Urothelium cell line (cell line): Measurements from ENCODE around the gene GHRH.

ENCODE experiments used
- DNase-seq: peaks from one replicate; pipeline ENCODE4 v3.0.0; 2011; ENCODE audit warnings: low spot score, mixed read lengths
- FAIRE-seq: peaks from 2 replicates; lab custom pipeline; 2011; peaks lifted over from hg19 to GRCh38; lab: Jason Lieb, UNC

GHRH gene

GRCh38 chr20:37240337-37241067, 21.1 kb downstream of the GHRH start:
- DNase-seq (no peak), FAIRE-seq (no peak)

GRCh38 chr20:37238935-37239451, 22.6 kb downstream of the GHRH start:
- DNase-seq: no peak
- FAIRE-seq: no peak

- FAIRE-seq (no peak), DNase-seq (no peak)
These were observed 23.2 kb downstream of the GHRH start for GRCh38 chr20:37238426-37238825.

- FAIRE-seq (no peak), DNase-seq (no peak)
These were observed 24.0 kb downstream of the GHRH start for GRCh38 chr20:37237656-37238055.

GRCh38 chr20:37236462-37236861, 25.2 kb downstream of the GHRH start:
- DNase-seq (no peak), FAIRE-seq (no peak)

- no peak for DNase-seq
- no peak for FAIRE-seq
These were observed 26.5 kb downstream of the GHRH start for GRCh38 chr20:37235065-37235464.

- FAIRE-seq (no peak), DNase-seq (no peak)
These were observed 27.4 kb downstream of the GHRH start for GRCh38 chr20:37234254-37234581.

- FAIRE-seq: no peak
- no peak for DNase-seq
These were observed 27.9 kb downstream of the GHRH start for GRCh38 chr20:37233548-37234253.

GRCh38 chr20:37231947-37232630, 29.5 kb downstream of the GHRH start:
- FAIRE-seq (no peak), DNase-seq (no peak)

GRCh38 chr20:37230200-37230599, 31.4 kb downstream of the GHRH start:
- FAIRE-seq (no peak), DNase-seq (no peak)

GRCh38 chr20:37229357-37229756, 32.3 kb downstream of the GHRH start:
- FAIRE-seq (no peak), DNase-seq (no peak)

GRCh38 chr20:37228656-37229055, 33.0 kb downstream of the GHRH start:
- FAIRE-seq: no peak
- no peak for DNase-seq

GRCh38 chr20:37228082-37228481, 33.5 kb downstream of the GHRH start:
- FAIRE-seq (no peak), DNase-seq (no peak)

- FAIRE-seq: no peak
- DNase-seq: no peak
These were observed 34.7 kb downstream of the GHRH start for GRCh38 chr20:37226889-37227288.

GRCh38 chr20:37225146-37225545, 36.5 kb downstream of the GHRH start:
- DNase-seq: no peak
- FAIRE-seq: no peak

GRCh38 chr20:37223053-37223452, 38.6 kb downstream of the GHRH start:
- FAIRE-seq: no peak
- DNase-seq: no peak

- DNase-seq: no peak
- FAIRE-seq: no peak
These were observed 39.5 kb downstream of the GHRH start for GRCh38 chr20:37222086-37222485.

- DNase-seq (no peak), FAIRE-seq (no peak)
These were observed 40.9 kb downstream of the GHRH start for GRCh38 chr20:37220731-37221130.

- no peak for DNase-seq
- no peak for FAIRE-seq
These were observed 41.6 kb downstream of the GHRH start for GRCh38 chr20:37219751-37220668.

- no peak for FAIRE-seq
- DNase-seq: no peak
These were observed 42.6 kb downstream of the GHRH start for GRCh38 chr20:37218976-37219375.

- FAIRE-seq: no peak
- no peak for DNase-seq
These were observed 43.2 kb downstream of the GHRH start for GRCh38 chr20:37218441-37218840.
